Measurements from ENCODE around the gene CACNA1H.
"Not testable (repeated sequence)": the region's sequence is repeated elsewhere in the genome, so short reads cannot be mapped to it uniquely, and the experiment has no call there.

DNA sequence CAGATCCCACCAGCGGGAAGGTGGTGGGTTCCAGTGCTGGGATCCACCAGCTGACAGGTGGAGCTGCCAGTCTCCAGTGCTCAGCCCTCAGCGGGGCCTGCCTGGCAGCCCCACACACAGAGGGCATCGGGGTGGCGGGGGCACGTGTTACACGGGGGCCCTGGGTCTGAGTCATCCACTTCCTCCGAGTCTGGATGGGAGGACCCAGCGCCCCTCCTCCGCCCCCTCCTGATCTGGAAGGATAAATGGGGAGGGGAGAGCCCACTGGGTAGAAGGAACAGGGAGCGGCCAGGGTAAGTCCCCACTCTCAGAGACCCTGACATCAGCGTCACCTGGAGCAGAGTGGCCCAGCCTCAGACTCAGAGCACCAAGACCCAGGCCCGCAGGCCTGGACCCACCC, 87.5 kb downstream of the CACNA1H start, which contains the start of gene TPSAB1:
- TF ChIP-seq CTCF, EZH2phosphoT487, EZH2 (IDR thresholded peaks at IDR 0.05): not testable (repeated sequence)
